SK-MEL-5 (cell line): Measurements from ENCODE around the gene OXGR1. TPM values are rescaled to one million over a fixed set of nuclear protein-coding genes. Genes with fewer than 3 reads are reported as not detected.
"Not testable (repeated sequence)": the region's sequence is repeated elsewhere in the genome, so short reads cannot be mapped to it uniquely, and the experiment has no call there.

Experiments used
- DNase-seq: peaks from one replicate; pipeline ENCODE4 v3.0.0-alpha.2; 2016; ENCODE audit warnings: low read depth, low spot score
- in situ Hi-C: cut with HindIII; loops from 2 replicates; pipeline ENCODE4 v1.10.0; 2016; ENCODE audit warnings: low sequenced_read_pairs, high pct_unique_total_duplicates, low pct_unique_long_range_greater_than_20kb
- total RNA-seq: library from RNA; depleted of rRNA; stranded (reverse); fragments of >200 nt; shearing (Covaris generic); gene quantifications from 2 replicates; pipeline ENCODE4 v1.2.3, GENCODE V29; 2014

Gene OXGR1
- total RNA-seq, 1 experiment from 2014 or later, result 0.13 TPM

- in situ Hi-C loops, result no loop called here
- DNase-seq, result no peak
Measured at GRCh38 chr13:96988441-96988840, 5.8 kb downstream of the OXGR1 start.

- in situ Hi-C loops, result no loop called here
- peak; percentile 20 for DNase-seq
Measured at GRCh38 chr13:96984051-96984508, 10.2 kb downstream of the OXGR1 start.

GRCh38 chr13:96982672-96983071 lies 11.6 kb downstream of the OXGR1 start:
- in situ Hi-C loops, result no loop called here
- no peak for DNase-seq

- in situ Hi-C loops, DNase-seq: not testable (repeated sequence)
Measured at GRCh38 chr13:96979861-96980260, 14.4 kb downstream of the OXGR1 start.

GRCh38 chr13:96968027-96968426 lies 26.2 kb downstream of the OXGR1 start:
- DNase-seq, result no peak
- in situ Hi-C loops, result no loop called here

GRCh38 chr13:96967248-96967745 lies 27.0 kb downstream of the OXGR1 start:
- peak; percentile 58 for DNase-seq
- in situ Hi-C loops, result no loop called here

- in situ Hi-C loops, result no loop called here
- no peak for DNase-seq
Measured at GRCh38 chr13:96966415-96967102, 27.7 kb downstream of the OXGR1 start.

- peak; percentile 33 for DNase-seq
- in situ Hi-C loops, result no loop called here
Measured at GRCh38 chr13:96963786-96964475, 30.3 kb downstream of the OXGR1 start.

- in situ Hi-C loops, result no loop called here
Measured at GRCh38 chr13:96960379-96960778, 33.9 kb downstream of the OXGR1 start.

GRCh38 chr13:96958286-96958891 lies 35.9 kb downstream of the OXGR1 start:
- in situ Hi-C loops, result no loop called here
- DNase-seq, result peak; percentile 72

More at GRCh38 chr13:96960379-96960778, 33.9 kb downstream of the OXGR1 start:
- no peak for DNase-seq

GRCh38 chr13:96952595-96952994 lies 41.7 kb downstream of the OXGR1 start:
- in situ Hi-C loops, result no loop called here
- DNase-seq, result no peak

- DNase-seq, result no peak
- in situ Hi-C loops, result no loop called here
Measured at GRCh38 chr13:96948127-96948526, 46.1 kb downstream of the OXGR1 start.

- in situ Hi-C loops, result no loop called here
- no peak for DNase-seq
Measured at GRCh38 chr13:96947343-96947910, 46.8 kb downstream of the OXGR1 start.

- in situ Hi-C loops, result no loop called here
- DNase-seq, result no peak
Measured at GRCh38 chr13:96946709-96947311, 47.5 kb downstream of the OXGR1 start.

GRCh38 chr13:96940961-96941360 lies 53.3 kb downstream of the OXGR1 start:
- in situ Hi-C loops, result no loop called here
- DNase-seq, result no peak

- no peak for DNase-seq
- in situ Hi-C loops, result no loop called here
Measured at GRCh38 chr13:96935901-96936300, 58.4 kb downstream of the OXGR1 start.
